GM12872 (cell line): ENCODE measurements around the gene SMARCA2.

Experiments used
- TF ChIP-seq, protein P1 (sequence below): IDR thresholded peaks from 3 replicates; pipeline ENCODE4 v1.5.1; 2011; ENCODE audit warnings: low read depth, mild to moderate bottlenecking, low read length, moderate library complexity; ENCODE audit not compliant: insufficient read depth

The SMARCA2 gene

GRCh38 chr9:2231101-2231500 is 216.0 kb downstream of the SMARCA2 start:
- TF ChIP-seq, protein P1, sequence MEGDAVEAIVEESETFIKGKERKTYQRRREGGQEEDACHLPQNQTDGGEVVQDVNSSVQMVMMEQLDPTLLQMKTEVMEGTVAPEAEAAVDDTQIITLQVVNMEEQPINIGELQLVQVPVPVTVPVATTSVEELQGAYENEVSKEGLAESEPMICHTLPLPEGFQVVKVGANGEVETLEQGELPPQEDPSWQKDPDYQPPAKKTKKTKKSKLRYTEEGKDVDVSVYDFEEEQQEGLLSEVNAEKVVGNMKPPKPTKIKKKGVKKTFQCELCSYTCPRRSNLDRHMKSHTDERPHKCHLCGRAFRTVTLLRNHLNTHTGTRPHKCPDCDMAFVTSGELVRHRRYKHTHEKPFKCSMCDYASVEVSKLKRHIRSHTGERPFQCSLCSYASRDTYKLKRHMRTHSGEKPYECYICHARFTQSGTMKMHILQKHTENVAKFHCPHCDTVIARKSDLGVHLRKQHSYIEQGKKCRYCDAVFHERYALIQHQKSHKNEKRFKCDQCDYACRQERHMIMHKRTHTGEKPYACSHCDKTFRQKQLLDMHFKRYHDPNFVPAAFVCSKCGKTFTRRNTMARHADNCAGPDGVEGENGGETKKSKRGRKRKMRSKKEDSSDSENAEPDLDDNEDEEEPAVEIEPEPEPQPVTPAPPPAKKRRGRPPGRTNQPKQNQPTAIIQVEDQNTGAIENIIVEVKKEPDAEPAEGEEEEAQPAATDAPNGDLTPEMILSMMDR: no peak

DNA sequence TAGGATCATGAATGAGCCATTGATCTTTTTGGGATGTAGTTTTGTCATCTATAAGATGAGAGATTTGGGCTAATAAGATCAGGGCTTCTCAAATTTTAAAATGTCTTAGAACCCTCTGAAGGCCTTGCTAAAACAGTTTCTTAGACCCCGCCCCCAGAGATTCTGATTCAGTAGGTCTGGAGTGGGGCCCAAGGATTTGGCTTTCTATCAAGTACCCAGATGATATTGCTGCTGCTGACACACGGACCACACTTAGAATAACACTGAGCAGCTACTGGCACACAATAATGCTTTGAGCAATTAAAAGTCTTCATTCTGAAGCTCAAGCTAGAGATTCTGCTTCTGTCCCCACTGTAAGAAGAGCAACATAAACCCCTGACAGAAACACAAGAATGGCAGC is 216.7 kb downstream of the SMARCA2 start:
- TF ChIP-seq, protein P1: no peak

GRCh38 chr9:2233274-2233673 is 218.1 kb downstream of the SMARCA2 start:
- TF ChIP-seq, protein P1: no peak

GRCh38 chr9:2234371-2234893 is 219.3 kb downstream of the SMARCA2 start:
- TF ChIP-seq, protein P1: no peak

- TF ChIP-seq, protein P1: no peak
These were observed 220.5 kb downstream of the SMARCA2 start for GRCh38 chr9:2235623-2236022.

DNA sequence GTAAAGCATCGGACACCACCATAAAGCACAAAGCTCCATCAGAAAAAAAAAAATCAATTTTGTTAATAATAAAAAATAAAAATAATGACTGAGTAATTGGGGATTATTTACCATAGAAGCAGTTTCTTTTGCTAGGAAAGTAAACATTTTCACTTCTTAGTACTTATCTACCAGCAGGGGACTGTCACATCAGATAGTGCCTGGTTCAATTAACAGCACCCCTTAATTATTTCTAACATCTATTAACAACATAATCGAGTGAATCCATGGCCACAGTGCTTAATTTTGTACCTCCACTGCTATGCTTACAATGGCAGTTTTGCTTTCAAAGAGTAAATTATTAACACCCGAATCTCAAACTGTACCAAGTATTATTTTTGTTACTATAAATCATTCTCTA is 221.7 kb downstream of the SMARCA2 start:
- TF ChIP-seq, protein P1: no peak

- TF ChIP-seq, protein P1: no peak
These were observed 226.3 kb downstream of the SMARCA2 start for GRCh38 chr9:2241461-2241835.
